Subcutaneous abdominal adipose tissue (tissue), 5 donors: ENCODE results near the gene EXOC7.

ENCODE experiments used
- H3K27ac ChIP-seq: one replicate; pipeline ENCODE4 v1.7.0; 2013; ENCODE audit warnings: low read depth, mild to moderate bottlenecking, inconsistent platforms, low read length, moderate library complexity
- H3K27me3 ChIP-seq, 5 donors: one replicate each; pipeline ENCODE4 v1.7.0; 2013; ENCODE audit warnings: low read length in 5 of 5, inconsistent platforms in 1 of 5; ENCODE audit not compliant: control insufficient read depth in 5 of 5, insufficient read depth in 4 of 5
- H3K36me3 ChIP-seq, 5 donors: one replicate each; pipeline ENCODE4 v1.7.0; 2013; ENCODE audit warnings: low read length in 5 of 5; ENCODE audit not compliant: control insufficient read depth in 5 of 5, insufficient read depth in 5 of 5
- H3K4me1 ChIP-seq, 5 donors: one replicate each; pipeline ENCODE4 v1.7.0; 2013; ENCODE audit warnings: low read length in 5 of 5, mild to moderate bottlenecking in 3 of 5, moderate library complexity in 1 of 5; ENCODE audit not compliant: control insufficient read depth in 5 of 5, insufficient read depth in 5 of 5
- H3K4me3 ChIP-seq, 5 donors: one replicate each; pipeline ENCODE4 v1.7.0; 2013; ENCODE audit warnings: low read length in 5 of 5, low read depth in 1 of 5
- H3K9ac ChIP-seq, 5 donors: one replicate each; pipeline ENCODE4 v1.7.0; 2013; ENCODE audit warnings: low read length in 5 of 5, mild to moderate bottlenecking in 4 of 5, moderate library complexity in 3 of 5
- H3K9me3 ChIP-seq, 5 donors: one replicate each; pipeline ENCODE4 v1.7.0; 2013; ENCODE audit warnings: low read length in 5 of 5; ENCODE audit not compliant: control insufficient read depth in 5 of 5
- donor health status: healthy.
- donor health status: healthy.
- donor health status: healthy.
- donor health status: healthy.
- donor health status: healthy.

EXOC7 gene, protein sequence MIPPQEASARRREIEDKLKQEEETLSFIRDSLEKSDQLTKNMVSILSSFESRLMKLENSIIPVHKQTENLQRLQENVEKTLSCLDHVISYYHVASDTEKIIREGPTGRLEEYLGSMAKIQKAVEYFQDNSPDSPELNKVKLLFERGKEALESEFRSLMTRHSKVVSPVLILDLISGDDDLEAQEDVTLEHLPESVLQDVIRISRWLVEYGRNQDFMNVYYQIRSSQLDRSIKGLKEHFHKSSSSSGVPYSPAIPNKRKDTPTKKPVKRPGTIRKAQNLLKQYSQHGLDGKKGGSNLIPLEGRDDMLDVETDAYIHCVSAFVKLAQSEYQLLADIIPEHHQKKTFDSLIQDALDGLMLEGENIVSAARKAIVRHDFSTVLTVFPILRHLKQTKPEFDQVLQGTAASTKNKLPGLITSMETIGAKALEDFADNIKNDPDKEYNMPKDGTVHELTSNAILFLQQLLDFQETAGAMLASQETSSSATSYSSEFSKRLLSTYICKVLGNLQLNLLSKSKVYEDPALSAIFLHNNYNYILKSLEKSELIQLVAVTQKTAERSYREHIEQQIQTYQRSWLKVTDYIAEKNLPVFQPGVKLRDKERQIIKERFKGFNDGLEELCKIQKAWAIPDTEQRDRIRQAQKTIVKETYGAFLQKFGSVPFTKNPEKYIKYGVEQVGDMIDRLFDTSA

DNA sequence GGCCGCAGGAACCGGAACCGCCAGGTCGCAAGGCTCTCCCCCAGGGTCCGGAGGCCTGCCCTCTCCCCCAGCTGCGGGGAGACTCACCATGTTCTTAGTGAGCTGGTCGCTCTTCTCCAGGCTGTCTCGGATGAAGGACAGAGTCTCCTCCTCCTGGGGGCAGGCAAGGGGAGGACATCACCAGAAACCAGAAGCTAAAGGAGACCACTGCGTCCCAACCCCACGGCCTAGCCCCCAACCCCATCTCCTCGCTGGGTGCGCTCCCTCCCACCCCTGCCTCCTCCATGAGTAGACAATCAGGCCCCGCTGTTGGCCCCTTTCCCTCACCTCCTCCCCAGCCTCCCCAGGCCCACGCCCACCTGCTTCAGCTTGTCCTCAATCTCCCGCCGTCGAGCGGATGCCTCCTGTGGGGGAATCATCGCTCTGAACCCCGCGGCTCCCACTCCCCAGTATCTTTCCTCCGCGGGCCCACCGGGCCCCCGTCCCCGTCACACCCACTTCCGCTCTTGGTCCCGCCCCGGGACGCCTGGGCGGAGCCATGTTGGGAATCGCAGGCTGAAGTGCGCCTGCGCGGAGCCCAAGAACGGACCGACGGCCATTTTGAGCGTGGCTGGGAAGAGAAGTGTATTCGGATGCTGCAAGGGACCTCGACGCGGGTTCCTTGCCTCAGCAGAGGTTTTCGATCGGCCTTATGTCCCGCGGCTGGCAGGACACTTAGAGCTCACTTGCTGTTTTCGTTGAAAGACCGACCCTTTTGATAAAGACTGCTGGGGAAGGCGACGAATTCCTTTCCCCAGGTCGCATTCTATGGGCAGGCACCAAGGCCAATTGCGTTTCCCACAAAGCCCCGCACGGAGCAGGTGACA lies at the start of gene EXOC7:
TSS of gene EXOC7 (minus strand) at position 514 of the 866 bp plus-strand sequence. CDS start at position 419, 95 bp downstream.
- Histone ChIP-seq H3K9me3 (no peaks in the 10 kb centered on the region), H3K27me3 (no peaks in the 10 kb centered on the region), H3K36me3 (peaks cover 3 to 32% (median 17%) of the 10 kb centered on the region in 5 donors), H3K4me1 (peaks cover 6 to 22% (median 20%) of the 10 kb centered on the region in 5 donors), H3K4me3 (peak within 1 kb of the TSS; percentile 63 to 99 (median 79)), H3K9ac (peak within 1 kb of the TSS; percentile 53 to 96 (median 87)), H3K27ac (peak within 1 kb of the TSS; percentile 72)

DNA sequence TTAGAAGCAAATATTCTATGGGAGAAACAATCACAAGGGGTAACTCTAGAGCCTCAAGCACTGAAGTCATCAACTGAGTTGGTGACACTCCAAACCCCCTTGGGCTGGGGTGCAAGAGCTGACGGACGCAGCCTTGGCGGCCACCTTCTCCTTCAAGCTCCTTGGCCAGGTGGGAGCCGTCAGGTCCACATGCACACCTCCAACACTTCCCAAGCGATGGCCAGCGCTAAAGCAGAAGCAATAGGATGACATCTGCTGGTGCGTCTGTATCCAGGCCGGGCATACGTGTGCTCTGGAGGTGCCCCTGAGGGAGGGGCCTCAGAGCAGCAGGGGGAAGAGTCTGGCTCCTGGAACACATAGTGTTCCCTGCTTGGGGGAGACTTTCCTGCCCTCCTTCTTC lies 49.6 kb upstream of the EXOC7 start:
- H3K9ac ChIP-seq: no peak overlapping the region
- no peaks in the 10 kb centered on the region for H3K4me1 ChIP-seq
- H3K9me3 ChIP-seq: no peaks in the 10 kb centered on the region
- no peaks in the 10 kb centered on the region for H3K27me3 ChIP-seq
- no peak overlapping the region for H3K27ac ChIP-seq
- no peak overlapping the region for H3K4me3 ChIP-seq
- peaks cover 0 to 31% (median 12%) of the 10 kb centered on the region in 5 donors for H3K36me3 ChIP-seq

GRCh38 chr17:76152591-76152990 lies 49.0 kb upstream of the EXOC7 start:
- H3K27me3 ChIP-seq: no peaks in the 10 kb centered on the region
- peaks cover 0 to 25% (median 7%) of the 10 kb centered on the region in 5 donors for H3K36me3 ChIP-seq
- H3K27ac ChIP-seq: no peak overlapping the region
- no peaks in the 10 kb centered on the region for H3K9me3 ChIP-seq
- no peak overlapping the region for H3K9ac ChIP-seq
- H3K4me3 ChIP-seq: no peak overlapping the region
- peaks cover 0 to 2% (median 0%) of the 10 kb centered on the region in 5 donors for H3K4me1 ChIP-seq

DNA sequence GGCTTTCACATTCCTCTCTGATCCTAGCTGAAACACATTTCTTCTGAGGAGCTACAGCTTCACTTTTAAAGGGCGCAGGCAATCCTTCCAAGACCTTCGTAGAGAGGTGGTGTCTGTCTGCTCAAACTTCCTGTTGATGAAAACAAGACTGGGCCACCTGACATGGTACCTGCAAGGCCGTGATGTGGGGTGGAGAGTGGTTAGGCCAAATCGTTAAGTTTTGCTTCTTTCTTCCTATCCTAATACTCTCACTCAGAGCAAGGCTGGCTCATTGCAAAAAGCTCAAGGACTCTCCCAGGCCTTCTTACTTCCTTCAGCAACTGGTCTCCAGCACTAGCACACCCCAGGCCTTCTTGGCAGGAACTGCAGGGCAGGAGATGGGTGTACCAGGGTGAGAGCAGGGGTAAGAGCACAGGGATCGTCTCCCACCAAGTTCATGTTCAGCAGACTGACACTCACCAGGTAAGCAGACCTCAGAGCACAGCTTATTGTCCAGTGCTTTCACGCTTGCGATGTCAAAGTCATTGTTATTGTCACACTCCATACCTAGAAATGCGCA lies 48.4 kb upstream of the EXOC7 start:
- peaks cover 0 to 21% (median 7%) of the 10 kb centered on the region in 5 donors for H3K36me3 ChIP-seq
- no peaks in the 10 kb centered on the region for H3K9me3 ChIP-seq
- H3K4me3 ChIP-seq: no peak overlapping the region
- H3K27me3 ChIP-seq: no peaks in the 10 kb centered on the region
- H3K27ac ChIP-seq: no peak overlapping the region
- H3K9ac ChIP-seq: no peak overlapping the region
- peaks cover 0 to 5% (median 0%) of the 10 kb centered on the region in 5 donors for H3K4me1 ChIP-seq

DNA sequence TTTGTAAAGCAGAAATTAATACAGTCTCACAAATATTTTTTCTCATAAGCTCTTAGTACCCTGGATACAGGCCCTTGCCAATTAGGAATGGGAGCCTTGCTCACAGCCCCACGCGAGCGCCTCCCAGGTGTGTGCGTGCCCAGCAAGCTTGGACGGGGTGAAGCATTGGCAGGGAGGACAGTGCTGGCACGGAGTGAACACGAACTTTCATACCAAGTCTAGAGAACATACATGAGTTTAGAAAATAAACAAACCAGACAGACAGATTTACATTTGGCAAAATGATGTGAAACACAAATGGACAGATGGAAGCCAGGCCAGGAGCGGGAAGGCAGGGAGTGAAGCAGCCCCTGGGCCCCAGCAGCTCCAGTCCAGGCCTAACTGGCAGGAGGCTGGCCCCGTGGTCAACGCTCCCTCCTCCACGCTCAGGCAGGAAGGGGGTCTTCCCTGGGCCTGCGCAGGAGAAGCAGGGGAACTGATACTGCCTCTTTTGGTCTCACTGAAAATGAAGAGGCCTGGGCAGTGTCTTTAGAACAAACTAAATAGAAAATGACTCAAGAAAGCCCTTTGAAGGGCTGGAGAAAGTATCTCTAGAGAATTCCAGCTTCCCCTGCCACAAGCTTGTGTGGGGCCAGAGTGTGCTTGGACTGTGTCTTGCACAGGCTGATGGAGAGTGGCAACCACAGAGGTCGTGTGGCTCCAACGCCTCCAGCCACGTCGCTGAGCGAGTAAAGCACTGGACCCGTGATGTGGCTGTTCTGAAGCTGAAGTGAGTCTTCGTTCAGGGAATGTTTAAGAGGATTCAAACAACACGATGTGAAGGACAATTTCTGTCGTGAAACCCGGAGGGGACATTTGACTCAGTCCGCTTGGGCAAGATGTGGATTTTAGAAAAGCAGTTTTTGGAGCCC lies 47.4 kb upstream of the EXOC7 start:
- H3K4me1 ChIP-seq: peaks cover 0 to 15% (median 6%) of the 10 kb centered on the region in 5 donors
- H3K9me3 ChIP-seq: no peaks in the 10 kb centered on the region
- H3K36me3 ChIP-seq: peaks cover 0 to 18% (median 9%) of the 10 kb centered on the region in 5 donors
- H3K27ac ChIP-seq: no peak overlapping the region
- no peak overlapping the region for H3K9ac ChIP-seq
- no peak overlapping the region for H3K4me3 ChIP-seq
- no peaks in the 10 kb centered on the region for H3K27me3 ChIP-seq

DNA sequence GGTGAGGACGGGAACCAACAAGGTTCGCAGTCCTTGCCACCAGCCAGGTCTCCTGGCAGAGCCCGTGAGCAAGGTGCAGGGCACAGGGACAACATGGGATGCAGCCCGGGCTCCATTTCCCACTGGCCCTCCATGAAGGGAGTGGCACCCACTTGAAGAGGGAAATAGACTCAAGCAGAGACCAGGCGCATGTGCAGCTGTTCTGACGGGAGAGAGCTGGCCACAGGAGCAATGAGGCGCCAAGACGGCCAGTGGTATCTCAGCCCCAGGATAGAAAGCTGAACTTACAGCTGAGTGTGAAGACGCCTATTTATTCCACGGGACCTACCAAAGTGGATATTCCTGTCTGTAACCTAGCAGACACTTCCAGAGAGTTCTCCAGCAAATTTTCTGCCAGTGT lies 45.6 kb upstream of the EXOC7 start:
- H3K36me3 ChIP-seq: peaks cover 0 to 20% (median 16%) of the 10 kb centered on the region in 5 donors
- no peak overlapping the region for H3K9ac ChIP-seq
- H3K27ac ChIP-seq: no peak overlapping the region
- peaks cover 0 to 30% (median 20%) of the 10 kb centered on the region in 5 donors for H3K4me1 ChIP-seq
- no peaks in the 10 kb centered on the region for H3K27me3 ChIP-seq
- no peak overlapping the region for H3K4me3 ChIP-seq
- H3K9me3 ChIP-seq: no peaks in the 10 kb centered on the region

- H3K9ac ChIP-seq: no peak overlapping the region
- no peaks in the 10 kb centered on the region for H3K9me3 ChIP-seq
- peaks cover 0 to 42% (median 25%) of the 10 kb centered on the region in 5 donors for H3K4me1 ChIP-seq
- no peaks in the 10 kb centered on the region for H3K27me3 ChIP-seq
- no peak overlapping the region for H3K4me3 ChIP-seq
- peaks cover 0 to 20% (median 16%) of the 10 kb centered on the region in 5 donors for H3K36me3 ChIP-seq
- H3K27ac ChIP-seq: no peak overlapping the region
These were observed 44.4 kb upstream of the EXOC7 start for GRCh38 chr17:76148015-76148326.

DNA sequence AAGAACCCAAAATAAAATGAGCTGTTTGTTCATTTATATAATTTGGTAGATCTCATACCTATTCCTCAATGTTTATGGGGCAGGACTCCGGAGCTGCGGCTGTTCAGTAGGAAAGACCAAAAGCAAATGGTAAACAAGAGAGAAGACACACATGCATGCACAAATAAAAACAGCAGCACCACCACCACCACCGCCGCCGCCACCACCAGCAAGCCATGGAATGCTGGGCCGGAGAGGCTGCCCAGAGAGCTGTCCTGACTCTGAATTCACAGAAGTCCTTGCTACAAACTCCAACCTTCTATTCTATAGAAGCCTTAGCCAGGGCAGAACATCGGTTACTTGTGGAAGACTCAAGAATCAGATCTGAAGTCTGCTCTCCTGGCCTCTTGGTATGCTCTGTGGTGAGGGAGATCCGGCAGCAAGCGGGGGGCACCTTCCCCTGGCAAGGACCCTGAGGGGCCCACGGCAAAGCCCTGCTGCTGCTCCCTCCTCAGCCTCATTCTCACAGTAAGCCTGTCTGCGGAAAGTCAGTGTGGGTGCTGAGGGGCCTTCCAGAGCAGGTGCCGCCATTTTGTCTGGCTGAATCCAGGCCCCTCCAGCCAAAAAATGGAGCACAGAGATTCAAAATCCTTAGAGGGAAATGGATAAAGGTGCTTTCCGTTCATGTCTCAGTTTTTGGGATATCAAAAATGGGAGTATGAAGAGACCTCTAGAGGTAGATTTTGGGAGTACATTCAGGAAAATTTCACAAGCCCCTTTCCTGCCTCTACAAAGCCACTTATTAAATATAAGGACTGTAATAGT lies 43.8 kb upstream of the EXOC7 start:
- no peaks in the 10 kb centered on the region for H3K9me3 ChIP-seq
- no peak overlapping the region for H3K4me3 ChIP-seq
- H3K4me1 ChIP-seq: peaks cover 0 to 42% (median 25%) of the 10 kb centered on the region in 5 donors
- H3K27ac ChIP-seq: no peak overlapping the region
- H3K36me3 ChIP-seq: peaks cover 0 to 20% (median 16%) of the 10 kb centered on the region in 5 donors
- H3K9ac ChIP-seq: no peak overlapping the region
- H3K27me3 ChIP-seq: no peaks in the 10 kb centered on the region
